ENCODE data around the gene MSI2.
A peak's percentile ranks its signal among the peaks of the same experiment; 100 is the strongest.

MSI2 gene

DNA sequence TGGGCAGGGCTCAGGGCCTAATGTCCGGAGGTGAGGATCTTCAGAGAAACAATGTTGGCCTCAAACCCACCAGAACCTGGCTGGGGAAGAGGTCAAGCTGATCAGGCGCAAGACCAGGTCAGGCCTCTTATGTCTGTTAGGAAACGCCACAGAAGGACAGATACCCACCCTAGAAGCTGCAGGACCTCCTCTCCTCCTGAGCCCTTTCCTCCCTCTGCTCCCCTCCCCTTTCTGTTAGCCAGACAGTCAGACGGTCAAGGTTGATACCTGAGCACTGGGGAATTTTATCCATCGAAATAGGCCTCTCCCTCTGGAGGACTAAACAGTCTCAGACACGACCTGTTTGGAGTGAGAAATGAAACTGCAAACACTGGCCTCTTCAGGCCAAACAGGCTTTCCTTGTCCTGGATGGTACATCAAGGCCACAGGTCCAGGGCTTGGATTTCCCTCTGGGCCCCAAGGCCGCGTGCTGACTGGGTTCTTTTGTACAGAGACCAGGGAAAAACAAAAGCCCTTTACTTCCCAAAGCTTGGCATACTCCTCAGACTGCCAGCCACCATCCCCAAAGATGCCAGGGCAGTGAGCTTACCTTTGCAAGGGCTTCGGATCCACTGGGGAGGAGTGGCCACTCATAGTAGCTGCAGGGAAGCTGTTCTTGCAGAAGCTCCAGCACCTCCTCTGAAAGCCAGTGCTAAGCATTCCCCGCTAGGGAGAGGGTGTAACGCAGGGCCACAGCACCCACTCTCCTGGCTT lies 353.0 kb downstream of the MSI2 start:
- no peak for DNase-seq
- no peaks in the 10 kb centered on the region for H3K36me3 ChIP-seq (ENCODE audit: control insufficient read depth, insufficient read depth, low read length)
- no peak overlapping the region for H2BK5ac ChIP-seq (ENCODE audit: low read length)
- H4K8ac ChIP-seq (ENCODE audit: low read depth, low read length): no peak overlapping the region
- H3K56ac ChIP-seq (ENCODE audit: low read length): no peak overlapping the region
- no peak overlapping the region for H4K5ac ChIP-seq (ENCODE audit: low read length)
- no peaks in the 10 kb centered on the region for H3K27me3 ChIP-seq (ENCODE audit: insufficient read depth, low read length, poor library complexity)
- no peaks in the 10 kb centered on the region for H3K79me2 ChIP-seq (ENCODE audit: control insufficient read depth, insufficient read depth, low read length)
- no peak overlapping the region for H2BK120ac ChIP-seq (ENCODE audit: low read depth, low read length)
- H3K18ac ChIP-seq (ENCODE audit: low read length): no peak overlapping the region
- no peak overlapping the region for H3K27ac ChIP-seq (ENCODE audit: low read depth, low read length)
- H3K79me1 ChIP-seq (ENCODE audit: low read length): no peaks in the 10 kb centered on the region
- H3K4me3 ChIP-seq (ENCODE audit: low read length): no peak overlapping the region
- H2AK5ac ChIP-seq (ENCODE audit: low read length): no peak overlapping the region
- H3K4me1 ChIP-seq (ENCODE audit: control insufficient read depth, low read depth, low read length): peaks cover 10% of the 10 kb centered on the region
- WGBS (ENCODE audit: extremely low coverage, insufficient coverage, low lambda C conversion rate): no CpG with 5 or more reads among the region's 11 CpGs
- H3K4me2 ChIP-seq (ENCODE audit: low read length): no peak overlapping the region
- no peak overlapping the region for H2BK15ac ChIP-seq (replicated peaks; ENCODE audit: low read depth)
- H3K4ac ChIP-seq (ENCODE audit: low read depth, low read length): no peak overlapping the region
- H3K23ac ChIP-seq (ENCODE audit: low read length): no peak overlapping the region
- no peak overlapping the region for H3K9ac ChIP-seq (ENCODE audit: low read length)

DNA sequence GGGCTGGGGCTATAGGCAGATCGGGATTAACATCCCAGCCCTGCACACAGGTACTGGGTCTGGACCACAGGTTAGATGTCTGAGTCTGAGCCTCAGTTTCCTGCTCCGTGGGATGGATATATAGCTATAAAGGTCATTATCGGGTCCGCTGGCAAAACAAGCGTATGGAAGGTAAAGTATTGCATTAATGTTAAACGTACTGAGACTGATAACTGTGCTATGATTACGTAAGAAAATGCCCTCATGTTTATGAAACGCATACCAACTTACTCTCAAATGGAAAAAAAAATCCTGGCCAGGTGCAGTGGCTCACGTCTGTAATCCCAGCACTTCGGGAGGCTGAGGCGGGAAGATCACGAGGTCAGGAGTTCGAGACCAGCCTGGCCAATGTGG lies 353.6 kb downstream of the MSI2 start:
- H3K4ac ChIP-seq (ENCODE audit: low read depth, low read length): no peak overlapping the region
- no peak overlapping the region for H4K8ac ChIP-seq (ENCODE audit: low read depth, low read length)
- no peak overlapping the region for H2BK15ac ChIP-seq (replicated peaks; ENCODE audit: low read depth)
- DNase-seq: no peak
- no peak overlapping the region for H3K4me3 ChIP-seq (ENCODE audit: low read length)
- H3K18ac ChIP-seq (ENCODE audit: low read length): no peak overlapping the region
- no peaks in the 10 kb centered on the region for H3K79me2 ChIP-seq (ENCODE audit: control insufficient read depth, insufficient read depth, low read length)
- H3K4me1 ChIP-seq (ENCODE audit: control insufficient read depth, low read depth, low read length): peaks cover 10% of the 10 kb centered on the region
- H3K27ac ChIP-seq (ENCODE audit: low read depth, low read length): no peak overlapping the region
- no peak overlapping the region for H2AK5ac ChIP-seq (ENCODE audit: low read length)
- no peak overlapping the region for H3K4me2 ChIP-seq (ENCODE audit: low read length)
- H3K9ac ChIP-seq (ENCODE audit: low read length): no peak overlapping the region
- no peak overlapping the region for H2BK5ac ChIP-seq (ENCODE audit: low read length)
- no peaks in the 10 kb centered on the region for H3K36me3 ChIP-seq (ENCODE audit: control insufficient read depth, insufficient read depth, low read length)
- H2BK120ac ChIP-seq (ENCODE audit: low read depth, low read length): no peak overlapping the region
- no CpG with 5 or more reads among the region's 13 CpGs for WGBS (ENCODE audit: extremely low coverage, insufficient coverage, low lambda C conversion rate)
- no peaks in the 10 kb centered on the region for H3K79me1 ChIP-seq (ENCODE audit: low read length)
- H3K23ac ChIP-seq (ENCODE audit: low read length): no peak overlapping the region
- H3K56ac ChIP-seq (ENCODE audit: low read length): no peak overlapping the region
- H3K27me3 ChIP-seq (ENCODE audit: insufficient read depth, low read length, poor library complexity): no peaks in the 10 kb centered on the region
- H4K5ac ChIP-seq (ENCODE audit: low read length): no peak overlapping the region

DNA sequence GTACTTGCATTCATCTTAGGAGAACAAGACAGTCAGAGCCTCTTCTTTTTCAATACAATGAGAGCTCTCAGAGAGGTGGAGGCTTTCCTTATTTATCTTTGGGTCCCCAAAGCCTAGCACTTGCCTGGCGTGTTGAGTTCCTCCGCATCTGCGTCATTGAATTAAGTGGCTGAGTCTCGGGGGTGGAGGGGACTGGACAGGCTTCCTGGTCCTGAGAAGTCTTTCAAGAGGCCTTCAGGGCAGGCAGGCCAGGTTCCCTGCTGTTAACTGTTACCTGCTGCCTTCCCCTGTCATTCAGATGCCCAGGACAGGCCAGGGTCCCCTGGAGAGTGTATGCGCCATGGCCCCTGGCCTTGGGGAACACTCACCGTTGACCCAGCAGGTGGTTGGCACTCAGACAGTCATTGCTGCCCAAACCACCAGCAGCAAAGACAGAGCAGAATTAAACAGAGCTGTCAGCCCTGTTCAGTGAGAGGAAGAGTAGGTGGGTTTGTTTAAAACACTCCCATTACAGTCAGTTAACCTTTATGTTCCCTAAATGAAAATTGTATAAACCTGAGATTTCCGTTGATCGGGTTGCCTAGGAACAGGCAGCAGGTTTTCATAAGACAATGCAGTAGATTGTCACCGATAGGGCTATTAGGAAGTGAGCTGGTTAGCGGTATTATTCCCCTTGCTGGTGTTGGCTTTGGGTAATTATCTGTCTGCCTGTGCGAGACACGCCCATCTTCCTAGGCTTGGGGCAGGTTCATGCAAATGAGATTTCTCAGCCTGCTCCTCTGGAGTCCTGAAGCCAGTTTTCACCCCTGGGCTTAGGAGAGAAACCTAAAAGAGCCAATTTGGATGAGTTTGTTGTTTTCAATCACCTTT lies 356.1 kb downstream of the MSI2 start:
- H3K4me3 ChIP-seq (ENCODE audit: low read length): no peak overlapping the region
- H3K9ac ChIP-seq (ENCODE audit: low read length): no peak overlapping the region
- WGBS (ENCODE audit: extremely low coverage, insufficient coverage, low lambda C conversion rate): no CpG with 5 or more reads among the region's 12 CpGs
- no peak overlapping the region for H4K8ac ChIP-seq (ENCODE audit: low read depth, low read length)
- no peak overlapping the region for H3K4me2 ChIP-seq (ENCODE audit: low read length)
- peak overlapping the region; percentile 64 for H3K27ac ChIP-seq (ENCODE audit: low read depth, low read length)
- peak overlapping the region; percentile 33 for H2BK5ac ChIP-seq (ENCODE audit: low read length)
- H3K79me1 ChIP-seq (ENCODE audit: low read length): no peaks in the 10 kb centered on the region
- no peak overlapping the region for H3K18ac ChIP-seq (ENCODE audit: low read length)
- no peaks in the 10 kb centered on the region for H3K36me3 ChIP-seq (ENCODE audit: control insufficient read depth, insufficient read depth, low read length)
- no peak overlapping the region for H2BK120ac ChIP-seq (ENCODE audit: low read depth, low read length)
- H3K27me3 ChIP-seq (ENCODE audit: insufficient read depth, low read length, poor library complexity): no peaks in the 10 kb centered on the region
- H2BK15ac ChIP-seq (replicated peaks; ENCODE audit: low read depth): no peak overlapping the region
- H3K23ac ChIP-seq (ENCODE audit: low read length): no peak overlapping the region
- DNase-seq: peak; percentile 91
- no peak overlapping the region for H3K4ac ChIP-seq (ENCODE audit: low read depth, low read length)
- no peaks in the 10 kb centered on the region for H3K79me2 ChIP-seq (ENCODE audit: control insufficient read depth, insufficient read depth, low read length)
- H4K5ac ChIP-seq (ENCODE audit: low read length): no peak overlapping the region
- peaks cover 10% of the 10 kb centered on the region for H3K4me1 ChIP-seq (ENCODE audit: control insufficient read depth, low read depth, low read length)
- H2AK5ac ChIP-seq (ENCODE audit: low read length): no peak overlapping the region
- peak overlapping the region; percentile 66 for H3K56ac ChIP-seq (ENCODE audit: low read length)

DNA sequence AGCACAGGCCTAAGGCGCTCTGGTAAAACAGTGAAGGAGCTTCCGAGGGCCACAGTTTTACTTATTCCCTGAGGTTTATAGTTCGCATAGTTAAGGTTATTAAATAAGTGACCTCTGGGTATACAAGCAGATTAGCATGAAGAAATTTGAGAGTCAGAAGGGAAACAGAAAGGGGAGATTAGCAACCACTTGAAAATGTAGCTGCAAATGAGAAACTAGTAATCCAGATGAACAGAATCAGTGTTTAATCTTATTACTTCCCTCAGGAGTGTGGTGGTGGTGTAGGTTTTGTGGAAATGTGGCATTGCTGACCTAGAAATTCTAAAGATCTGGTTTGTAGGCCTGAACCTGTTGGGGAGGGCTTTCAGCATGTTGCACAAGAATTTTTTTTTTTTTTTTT lies 358.4 kb downstream of the MSI2 start:
- Histone ChIP-seq H3K9ac (ENCODE audit: low read length) (no peak overlapping the region), H3K36me3 (ENCODE audit: control insufficient read depth, insufficient read depth, low read length) (no peaks in the 10 kb centered on the region), H3K4me3 (ENCODE audit: low read length) (no peak overlapping the region), H3K23ac (ENCODE audit: low read length) (no peak overlapping the region), H3K79me2 (ENCODE audit: control insufficient read depth, insufficient read depth, low read length) (no peaks in the 10 kb centered on the region), H2BK120ac (ENCODE audit: low read depth, low read length) (no peak overlapping the region), H3K4me1 (ENCODE audit: control insufficient read depth, low read depth, low read length) (peaks cover 10% of the 10 kb centered on the region), H2BK5ac (ENCODE audit: low read length) (no peak overlapping the region), H3K27me3 (ENCODE audit: insufficient read depth, low read length, poor library complexity) (no peaks in the 10 kb centered on the region), H4K8ac (ENCODE audit: low read depth, low read length) (no peak overlapping the region), H3K27ac (ENCODE audit: low read depth, low read length) (no peak overlapping the region), H3K56ac (ENCODE audit: low read length) (no peak overlapping the region), H4K5ac (ENCODE audit: low read length) (no peak overlapping the region), H3K4me2 (ENCODE audit: low read length) (no peak overlapping the region), H3K18ac (ENCODE audit: low read length) (no peak overlapping the region), H3K4ac (ENCODE audit: low read depth, low read length) (no peak overlapping the region), H3K79me1 (ENCODE audit: low read length) (no peaks in the 10 kb centered on the region), H2AK5ac (ENCODE audit: low read length) (no peak overlapping the region), H2BK15ac (replicated peaks; ENCODE audit: low read depth) (no peak overlapping the region)
- WGBS (ENCODE audit: extremely low coverage, insufficient coverage, low lambda C conversion rate): no CpG with 5 or more reads among the region's 3 CpGs
- no peak for DNase-seq

DNA sequence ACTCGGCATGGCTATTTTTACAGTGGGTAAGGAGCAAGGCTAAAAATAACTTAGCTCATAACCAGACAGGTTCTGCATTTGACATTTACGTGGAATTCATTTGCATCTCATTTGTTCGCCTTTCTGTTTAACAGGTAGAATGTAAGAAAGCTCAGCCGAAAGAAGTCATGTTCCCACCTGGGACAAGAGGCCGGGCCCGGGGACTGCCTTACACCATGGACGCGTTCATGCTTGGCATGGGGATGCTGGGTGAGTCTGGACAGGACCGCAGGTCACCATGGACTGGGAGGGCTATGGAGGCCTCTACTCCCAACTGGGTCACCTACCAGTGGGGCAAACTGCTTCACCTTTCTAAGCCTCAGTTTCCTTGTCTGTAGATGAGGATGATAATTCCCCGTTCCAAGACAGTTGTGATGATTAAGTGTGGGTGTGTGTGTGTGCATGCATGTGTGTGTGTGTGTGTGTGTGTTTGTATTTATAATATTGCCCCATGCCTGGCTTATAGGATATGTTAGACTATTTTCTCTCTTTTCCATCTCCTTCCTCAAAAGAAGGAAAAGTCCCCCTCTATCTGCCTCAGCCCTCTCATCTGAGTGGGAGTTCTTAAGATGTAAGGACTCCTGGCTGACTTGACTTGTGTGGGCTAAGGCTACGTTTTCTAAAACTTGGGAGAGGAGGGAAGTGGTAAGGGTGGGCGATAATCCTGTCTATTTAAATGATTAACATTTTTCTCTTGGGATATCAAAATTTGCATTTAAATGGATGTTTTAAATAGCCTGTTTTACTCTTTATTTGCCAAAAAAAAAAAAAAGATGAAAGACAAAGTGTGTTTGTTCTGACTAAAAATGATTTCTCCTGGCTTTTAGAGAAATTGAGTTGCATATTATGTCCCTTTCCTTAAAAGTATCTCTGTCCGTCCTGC lies 359.8 kb downstream of the MSI2 start:
- Histone ChIP-seq H3K27me3 (ENCODE audit: insufficient read depth, low read length, poor library complexity) (no peaks in the 10 kb centered on the region), H3K4me2 (ENCODE audit: low read length) (no peak overlapping the region), H3K79me2 (ENCODE audit: control insufficient read depth, insufficient read depth, low read length) (no peaks in the 10 kb centered on the region), H3K4ac (ENCODE audit: low read depth, low read length) (no peak overlapping the region), H3K23ac (ENCODE audit: low read length) (no peak overlapping the region), H2BK15ac (replicated peaks; ENCODE audit: low read depth) (no peak overlapping the region), H3K56ac (ENCODE audit: low read length) (no peak overlapping the region), H2BK5ac (ENCODE audit: low read length) (no peak overlapping the region), H4K8ac (ENCODE audit: low read depth, low read length) (no peak overlapping the region), H4K5ac (ENCODE audit: low read length) (no peak overlapping the region), H3K9ac (ENCODE audit: low read length) (no peak overlapping the region), H3K79me1 (ENCODE audit: low read length) (no peaks in the 10 kb centered on the region), H2BK120ac (ENCODE audit: low read depth, low read length) (no peak overlapping the region), H3K18ac (ENCODE audit: low read length) (no peak overlapping the region), H2AK5ac (ENCODE audit: low read length) (no peak overlapping the region), H3K4me3 (ENCODE audit: low read length) (no peak overlapping the region), H3K27ac (ENCODE audit: low read depth, low read length) (no peak overlapping the region), H3K4me1 (ENCODE audit: control insufficient read depth, low read depth, low read length) (peaks cover 10% of the 10 kb centered on the region), H3K36me3 (ENCODE audit: control insufficient read depth, insufficient read depth, low read length) (no peaks in the 10 kb centered on the region)
- DNase-seq: no peak
- no CpG with 5 or more reads among the region's 13 CpGs for WGBS (ENCODE audit: extremely low coverage, insufficient coverage, low lambda C conversion rate)
